Measurements from ENCODE around the gene PI4K2A. TPM values are rescaled to one million over a fixed set of nuclear protein-coding genes. Genes with fewer than 3 reads are reported as not detected.

The PI4K2A gene
- polyA plus RNA-seq, 1 donor from 2014 or later = 14.4 TPM

DNA sequence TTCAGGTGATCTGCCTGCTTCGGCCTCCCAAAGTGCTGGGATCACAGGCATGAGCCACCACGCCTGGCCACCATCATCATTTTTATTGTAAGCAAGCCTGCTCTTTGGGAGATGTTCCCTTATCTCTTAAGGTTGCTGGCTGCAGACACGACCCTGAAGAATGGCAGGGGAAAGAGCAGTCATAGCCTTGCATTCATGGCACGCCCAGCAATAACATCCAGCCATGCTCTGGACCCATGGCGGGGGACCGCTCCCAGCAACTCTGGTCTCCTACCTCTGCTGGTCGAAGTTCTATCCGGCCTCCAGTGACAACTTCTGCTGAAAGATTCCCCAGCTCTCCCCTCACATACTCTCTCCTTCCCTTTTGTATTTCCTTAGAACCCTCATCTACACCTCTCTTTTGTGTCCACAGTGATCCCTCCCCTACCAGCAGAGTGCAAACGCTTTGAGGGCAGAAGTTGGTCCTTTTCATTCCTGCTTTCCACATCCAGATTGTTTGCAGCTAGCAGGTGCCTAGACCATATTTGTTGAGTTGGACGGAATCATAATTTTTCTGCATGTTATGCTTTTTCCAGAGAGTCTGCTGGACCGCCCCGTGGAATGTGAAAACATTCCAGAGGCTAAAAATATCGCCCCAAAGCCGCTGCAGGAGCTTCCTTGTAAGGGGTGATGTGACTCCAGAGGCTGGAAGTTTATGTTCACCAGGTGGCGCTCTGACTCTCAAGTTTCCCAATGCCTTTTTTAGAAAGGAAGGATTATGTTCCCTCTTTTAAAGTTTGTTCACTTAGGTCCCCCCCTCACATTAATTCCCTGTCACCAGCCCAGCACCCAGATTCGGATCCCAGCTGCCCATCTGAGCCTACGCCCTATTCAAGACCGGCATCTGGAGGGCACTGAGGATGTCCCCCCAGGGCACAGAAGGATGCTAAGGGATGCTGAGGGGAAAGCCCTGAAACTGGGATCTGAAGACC is 68.8 kb downstream of the PI4K2A start:
- no peaks in the 10 kb centered on the region for H3K9me2 ChIP-seq (ENCODE audit: insufficient read depth, low read length)
- H4K20me1 ChIP-seq (ENCODE audit: insufficient read depth) = no peaks in the 10 kb centered on the region
- H3K79me2 ChIP-seq (replicated peaks; ENCODE audit: insufficient read depth, low read length) = no peaks in the 10 kb centered on the region
- H3K4me2 ChIP-seq (ENCODE audit: low read length) = no peak overlapping the region
- H3K36me3 ChIP-seq (ENCODE audit: insufficient read depth, low read length) = no peaks in the 10 kb centered on the region
- H3K4me3 ChIP-seq (ENCODE audit: low read length) = no peak overlapping the region
- no peaks in the 10 kb centered on the region for H3F3A ChIP-seq (ENCODE audit: insufficient read depth, low read length, poor library complexity, severe bottlenecking)
- H2AFZ ChIP-seq (ENCODE audit: low read depth, low read length) = no peak overlapping the region
- no peak overlapping the region for H3K27ac ChIP-seq (ENCODE audit: low read length)
- H3K9me3 ChIP-seq (ENCODE audit: low read length) = no peaks in the 10 kb centered on the region
- H3K9ac ChIP-seq (ENCODE audit: low read length) = no peak overlapping the region
- peaks cover 5% of the 10 kb centered on the region for H3K27me3 ChIP-seq (ENCODE audit: insufficient read depth, low read depth, low read length)
- TF ChIP-seq, protein P1, sequence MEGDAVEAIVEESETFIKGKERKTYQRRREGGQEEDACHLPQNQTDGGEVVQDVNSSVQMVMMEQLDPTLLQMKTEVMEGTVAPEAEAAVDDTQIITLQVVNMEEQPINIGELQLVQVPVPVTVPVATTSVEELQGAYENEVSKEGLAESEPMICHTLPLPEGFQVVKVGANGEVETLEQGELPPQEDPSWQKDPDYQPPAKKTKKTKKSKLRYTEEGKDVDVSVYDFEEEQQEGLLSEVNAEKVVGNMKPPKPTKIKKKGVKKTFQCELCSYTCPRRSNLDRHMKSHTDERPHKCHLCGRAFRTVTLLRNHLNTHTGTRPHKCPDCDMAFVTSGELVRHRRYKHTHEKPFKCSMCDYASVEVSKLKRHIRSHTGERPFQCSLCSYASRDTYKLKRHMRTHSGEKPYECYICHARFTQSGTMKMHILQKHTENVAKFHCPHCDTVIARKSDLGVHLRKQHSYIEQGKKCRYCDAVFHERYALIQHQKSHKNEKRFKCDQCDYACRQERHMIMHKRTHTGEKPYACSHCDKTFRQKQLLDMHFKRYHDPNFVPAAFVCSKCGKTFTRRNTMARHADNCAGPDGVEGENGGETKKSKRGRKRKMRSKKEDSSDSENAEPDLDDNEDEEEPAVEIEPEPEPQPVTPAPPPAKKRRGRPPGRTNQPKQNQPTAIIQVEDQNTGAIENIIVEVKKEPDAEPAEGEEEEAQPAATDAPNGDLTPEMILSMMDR (IDR thresholded peaks at IDR 0.05; ENCODE audit: poor library complexity, severe bottlenecking) = peak; percentile 56
- TF ChIP-seq EP300 (conservative IDR thresholded peaks at IDR 0.05; ENCODE audit: poor library complexity, severe bottlenecking) = no peak
- no peak for TF ChIP-seq MXI1 (conservative IDR thresholded peaks at IDR 0.05; ENCODE audit: poor library complexity, severe bottlenecking)
- TF ChIP-seq RAD21 (conservative IDR thresholded peaks at IDR 0.05) = peak; percentile 37
- no peak for TF ChIP-seq EZH2 (IDR thresholded peaks at IDR 0.05; ENCODE audit: borderline replicate concordance, insufficient read depth, low read length, poor library complexity, severe bottlenecking)
- TF ChIP-seq SMC3 (conservative IDR thresholded peaks at IDR 0.05; ENCODE audit: poor library complexity) = peak; percentile 56
- TF ChIP-seq POLR2AphosphoS5 (IDR thresholded peaks at IDR 0.05) = no peak
- TF ChIP-seq, protein P2, sequence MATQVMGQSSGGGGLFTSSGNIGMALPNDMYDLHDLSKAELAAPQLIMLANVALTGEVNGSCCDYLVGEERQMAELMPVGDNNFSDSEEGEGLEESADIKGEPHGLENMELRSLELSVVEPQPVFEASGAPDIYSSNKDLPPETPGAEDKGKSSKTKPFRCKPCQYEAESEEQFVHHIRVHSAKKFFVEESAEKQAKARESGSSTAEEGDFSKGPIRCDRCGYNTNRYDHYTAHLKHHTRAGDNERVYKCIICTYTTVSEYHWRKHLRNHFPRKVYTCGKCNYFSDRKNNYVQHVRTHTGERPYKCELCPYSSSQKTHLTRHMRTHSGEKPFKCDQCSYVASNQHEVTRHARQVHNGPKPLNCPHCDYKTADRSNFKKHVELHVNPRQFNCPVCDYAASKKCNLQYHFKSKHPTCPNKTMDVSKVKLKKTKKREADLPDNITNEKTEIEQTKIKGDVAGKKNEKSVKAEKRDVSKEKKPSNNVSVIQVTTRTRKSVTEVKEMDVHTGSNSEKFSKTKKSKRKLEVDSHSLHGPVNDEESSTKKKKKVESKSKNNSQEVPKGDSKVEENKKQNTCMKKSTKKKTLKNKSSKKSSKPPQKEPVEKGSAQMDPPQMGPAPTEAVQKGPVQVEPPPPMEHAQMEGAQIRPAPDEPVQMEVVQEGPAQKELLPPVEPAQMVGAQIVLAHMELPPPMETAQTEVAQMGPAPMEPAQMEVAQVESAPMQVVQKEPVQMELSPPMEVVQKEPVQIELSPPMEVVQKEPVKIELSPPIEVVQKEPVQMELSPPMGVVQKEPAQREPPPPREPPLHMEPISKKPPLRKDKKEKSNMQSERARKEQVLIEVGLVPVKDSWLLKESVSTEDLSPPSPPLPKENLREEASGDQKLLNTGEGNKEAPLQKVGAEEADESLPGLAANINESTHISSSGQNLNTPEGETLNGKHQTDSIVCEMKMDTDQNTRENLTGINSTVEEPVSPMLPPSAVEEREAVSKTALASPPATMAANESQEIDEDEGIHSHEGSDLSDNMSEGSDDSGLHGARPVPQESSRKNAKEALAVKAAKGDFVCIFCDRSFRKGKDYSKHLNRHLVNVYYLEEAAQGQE (IDR thresholded peaks at IDR 0.05; ENCODE audit: borderline replicate concordance) = no peak
- TF ChIP-seq TAF1 (IDR thresholded peaks at IDR 0.05; ENCODE audit: low read depth) = no peak

DNA sequence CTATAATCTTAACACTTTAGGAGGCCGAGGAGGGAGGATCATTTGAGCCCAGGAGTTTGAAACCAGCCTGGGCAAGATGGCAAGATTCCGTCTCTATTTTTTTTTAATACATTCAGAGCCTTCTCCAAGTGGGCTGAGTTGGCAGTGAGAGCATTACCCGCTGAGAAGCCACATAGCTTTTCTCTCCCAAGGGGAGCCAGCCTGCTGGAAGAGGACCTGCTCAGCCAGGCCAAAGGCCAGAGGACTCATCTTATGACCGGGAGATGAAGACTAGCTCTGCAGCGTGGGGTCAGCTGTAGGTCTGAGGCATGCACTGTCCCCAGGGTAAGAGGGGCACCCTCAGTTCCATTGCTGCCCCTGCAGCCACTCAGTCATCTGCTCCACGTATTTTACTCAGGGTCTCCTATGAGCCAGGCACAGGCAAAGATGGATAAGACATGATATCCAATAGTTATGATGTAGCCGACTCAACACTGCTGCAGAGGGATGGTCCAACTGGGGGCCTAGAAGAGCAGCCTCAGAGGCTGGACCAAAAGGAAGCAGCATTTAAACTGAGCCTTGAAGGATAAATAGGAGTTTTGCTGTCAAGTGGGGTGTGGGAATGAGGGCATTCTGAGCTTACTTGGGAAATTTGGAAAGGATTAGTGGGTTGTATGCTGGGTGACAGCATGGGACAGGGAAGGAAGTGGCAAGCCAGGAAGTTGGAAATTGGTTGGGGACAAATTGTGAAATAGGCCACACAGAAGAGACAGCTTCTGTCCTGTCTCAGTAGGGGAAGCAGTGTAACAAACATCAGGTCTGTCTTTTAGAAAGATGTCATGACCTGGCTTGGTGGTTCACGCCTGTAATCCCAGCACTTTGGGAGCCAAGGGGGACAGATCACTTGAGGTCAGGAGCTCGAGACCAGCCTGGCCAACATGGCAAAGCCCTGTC is 71.4 kb downstream of the PI4K2A start:
- Histone ChIP-seq H3K9me3 (ENCODE audit: low read length) (no peaks in the 10 kb centered on the region), H3K4me3 (ENCODE audit: low read length) (no peak overlapping the region), H3K9ac (ENCODE audit: low read length) (no peak overlapping the region), H3F3A (ENCODE audit: insufficient read depth, low read length, poor library complexity, severe bottlenecking) (no peaks in the 10 kb centered on the region), H3K27me3 (ENCODE audit: insufficient read depth, low read depth, low read length) (peaks cover 16% of the 10 kb centered on the region), H3K9me2 (ENCODE audit: insufficient read depth, low read length) (no peaks in the 10 kb centered on the region), H4K20me1 (ENCODE audit: insufficient read depth) (no peaks in the 10 kb centered on the region), H3K27ac (ENCODE audit: low read length) (no peak overlapping the region), H3K79me2 (replicated peaks; ENCODE audit: insufficient read depth, low read length) (no peaks in the 10 kb centered on the region), H2AFZ (ENCODE audit: low read depth, low read length) (no peak overlapping the region), H3K36me3 (ENCODE audit: insufficient read depth, low read length) (no peaks in the 10 kb centered on the region), H3K4me2 (ENCODE audit: low read length) (no peak overlapping the region)
- TF ChIP-seq, protein P1 (IDR thresholded peaks at IDR 0.05; ENCODE audit: poor library complexity, severe bottlenecking) = no peak
- TF ChIP-seq RAD21 (conservative IDR thresholded peaks at IDR 0.05) (no peak), MXI1 (conservative IDR thresholded peaks at IDR 0.05; ENCODE audit: poor library complexity, severe bottlenecking) (no peak), TAF1 (IDR thresholded peaks at IDR 0.05; ENCODE audit: low read depth) (no peak), EZH2 (IDR thresholded peaks at IDR 0.05; ENCODE audit: borderline replicate concordance, insufficient read depth, low read length, poor library complexity, severe bottlenecking) (no peak), SMC3 (conservative IDR thresholded peaks at IDR 0.05; ENCODE audit: poor library complexity) (no peak), EP300 (conservative IDR thresholded peaks at IDR 0.05; ENCODE audit: poor library complexity, severe bottlenecking) (no peak), POLR2AphosphoS5 (IDR thresholded peaks at IDR 0.05) (no peak)
- TF ChIP-seq, protein P2 (IDR thresholded peaks at IDR 0.05; ENCODE audit: borderline replicate concordance) = no peak

Data from neural cell (in vitro differentiated cells).